Activated T-cell treated with anti-CD3 and anti-CD28 coated beads for 48 hours (primary cell): ENCODE data around the gene SLAMF6.
"Not testable (repeated sequence)": the region's sequence is repeated elsewhere in the genome, so short reads cannot be mapped to it uniquely, and the experiment has no call there.

Experiments
- DNase-seq: peaks from one replicate; pipeline ENCODE4 v3.0.0-alpha.2; 2020; ENCODE audit warnings: low read depth

Gene SLAMF6

GRCh38 chr1:160504651-160505050 lies 18.4 kb downstream of the SLAMF6 start:
- no peak for DNase-seq

GRCh38 chr1:160503087-160503486 lies 20.0 kb downstream of the SLAMF6 start:
- DNase-seq: no peak

- DNase-seq: no peak
Measured at GRCh38 chr1:160500321-160500990, 22.6 kb downstream of the SLAMF6 start.

GRCh38 chr1:160499631-160500030 lies 23.4 kb downstream of the SLAMF6 start:
- no peak for DNase-seq

GRCh38 chr1:160498301-160499065 lies 24.6 kb downstream of the SLAMF6 start:
- not testable (repeated sequence) for DNase-seq

GRCh38 chr1:160496334-160496733 lies 26.7 kb downstream of the SLAMF6 start:
- DNase-seq: no peak

GRCh38 chr1:160494620-160495019 lies 28.4 kb downstream of the SLAMF6 start:
- DNase-seq: no peak

- no peak for DNase-seq
Measured at GRCh38 chr1:160492617-160493016, 30.4 kb downstream of the SLAMF6 start.

- no peak for DNase-seq
Measured at GRCh38 chr1:160491981-160492380, 31.1 kb downstream of the SLAMF6 start.

- DNase-seq: no peak
Measured at GRCh38 chr1:160491017-160491416, 32.0 kb downstream of the SLAMF6 start.

GRCh38 chr1:160489513-160490261 lies 33.4 kb downstream of the SLAMF6 start:
- no peak for DNase-seq

GRCh38 chr1:160488347-160489058 lies 34.6 kb downstream of the SLAMF6 start:
- no peak for DNase-seq

GRCh38 chr1:160486453-160486852 lies 36.6 kb downstream of the SLAMF6 start:
- DNase-seq: no peak

GRCh38 chr1:160483505-160484185 lies 39.4 kb downstream of the SLAMF6 start:
- DNase-seq: no peak

GRCh38 chr1:160481979-160482596 lies 41.0 kb downstream of the SLAMF6 start:
- DNase-seq: no peak

GRCh38 chr1:160480781-160481180 lies 42.3 kb downstream of the SLAMF6 start:
- DNase-seq: not testable (repeated sequence)

- not testable (repeated sequence) for DNase-seq
Measured at GRCh38 chr1:160479091-160479490, 44.0 kb downstream of the SLAMF6 start.

- DNase-seq: no peak
Measured at GRCh38 chr1:160474392-160475242, 48.4 kb downstream of the SLAMF6 start.

- DNase-seq: no peak
Measured at GRCh38 chr1:160472112-160472511, 50.9 kb downstream of the SLAMF6 start.

GRCh38 chr1:160471253-160471652 lies 51.8 kb downstream of the SLAMF6 start:
- DNase-seq: no peak
